SH-SY5Y (cell line): ENCODE measurements around the gene GRM2.

Experiments
- GATA2 ChIP-seq: IDR thresholded peaks from 2 replicates; pipeline ENCODE4 v1.6.1; 2011; ENCODE audit warnings: mild to moderate bottlenecking, low read depth, low read length
- GATA3 ChIP-seq: IDR thresholded peaks from 2 replicates; pipeline ENCODE4 v1.6.1; 2011; ENCODE audit warnings: low read depth, mild to moderate bottlenecking, low read length, moderate library complexity

The GRM2 gene

GRCh38 chr3:51748327-51748726 is 41.5 kb downstream of the GRM2 start:
- TF ChIP-seq GATA3, result no peak
- no peak for TF ChIP-seq GATA2

GRCh38 chr3:51750878-51751277 is 44.0 kb downstream of the GRM2 start:
- TF ChIP-seq GATA2 (no peak), GATA3 (no peak)

GRCh38 chr3:51751287-51751686 is 44.4 kb downstream of the GRM2 start:
- no peak for TF ChIP-seq GATA2
- no peak for TF ChIP-seq GATA3

DNA sequence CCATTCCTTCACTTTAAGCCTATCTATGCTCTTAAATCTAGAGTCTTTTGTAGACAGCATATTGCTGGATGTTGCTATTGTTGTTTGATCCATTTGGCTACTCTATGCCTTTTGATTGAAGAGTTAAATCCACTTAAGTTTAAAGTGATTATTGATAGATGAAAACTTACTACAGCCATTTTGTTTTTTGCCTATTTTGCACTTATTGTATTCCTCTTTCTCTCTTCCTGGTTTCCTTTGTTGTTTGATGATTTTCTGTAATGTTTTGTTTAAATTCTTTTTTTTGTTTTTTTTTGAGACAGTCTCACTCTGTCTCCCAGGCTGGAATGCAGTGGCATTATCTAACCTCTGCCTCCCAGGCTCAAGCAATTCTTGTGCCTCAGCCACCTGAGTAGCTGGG is 52.3 kb downstream of the GRM2 start:
- TF ChIP-seq GATA2 (no peak), GATA3 (no peak)
